K562 (cell line): ENCODE data around the gene KIF26A. TPM values are rescaled to one million over a fixed set of nuclear protein-coding genes. Genes with fewer than 3 reads are reported as not detected.

Experiments
- ATAC-seq: fragments of 200-7000 bp; cut with Tn5 transposase; 3 replicates; pipeline ENCODE4 v1.9.1; 2020; ENCODE audit warnings: moderate library complexity
- BruUV-seq: library from RNA; stranded (reverse); fragments of 400-500 nt; replicated peaks from 2 replicates; lab custom pipeline; 2021; lab: Mats Ljungman, UMichigan
- CTCF ChIA-PET: fragments of 300-600 bp; formaldehyde crosslinking; extraction: SDS; loops from one replicate; lab custom pipeline; 2021; ENCODE audit warnings: low intra/inter-chr PET ratio; lab: Yijun Ruan, JAX
- POLR2A ChIA-PET: fragments of 300-600, 350-650 bp; sonication (Branson Sonifier 250); formaldehyde crosslinking; extraction: SDS; loops from one replicate; lab custom pipeline; 2021; ENCODE audit warnings: antibody characterized with exemption, inconsistent platforms; lab: Yijun Ruan, JAX
- DNase-seq, 4 experiments: peaks; one replicate each; pipeline versions ENCODE4 v3.0.0 to v3.0.0-alpha.2; 2011 to 2018; ENCODE audit warnings: low spot score in 3 of 4, mixed read lengths in 3 of 4; ENCODE audit errors: extremely low read depth in 1 of 4
- FAIRE-seq: peaks from 2 replicates; lab custom pipeline; 2011; peaks lifted over from hg19 to GRCh38; lab: Jason Lieb, UNC
- H2AFZ ChIP-seq: 2 replicates; pipeline ENCODE4 v1.6.0; 2011; ENCODE audit warnings: low read depth, low read length, control low read depth, inconsistent platforms
- H3K27ac ChIP-seq: fragments of 200-600 bp; 3 replicates; pipeline ENCODE4 v1.8.0; 2011; ENCODE audit warnings: low read depth, mild to moderate bottlenecking, control low read depth, inconsistent platforms, low read length, moderate library complexity, mixed read lengths; ENCODE audit errors: extremely low read depth
- H3K27me3 ChIP-seq, 2 experiments: fragments of 300-600 bp in 1 of 2; 2 replicates in 1 of 2; 3 replicates in 1 of 2; pipeline versions ENCODE4 v1.6.0 to v1.8.0; 2011; ENCODE audit warnings: inconsistent platforms in 2 of 2, low read length in 2 of 2, mild to moderate bottlenecking in 1 of 2, mixed read lengths in 1 of 2, moderate library complexity in 1 of 2; ENCODE audit not compliant: control insufficient read depth in 2 of 2, insufficient read depth in 2 of 2
- H3K36me3 ChIP-seq: fragments of 300-600 bp; 3 replicates; pipeline ENCODE4 v1.8.0; 2011; ENCODE audit warnings: mild to moderate bottlenecking, low read length, inconsistent platforms; ENCODE audit not compliant: control insufficient read depth, insufficient read depth
- H3K4me1 ChIP-seq, 2 experiments: fragments of 200-600 bp in 1 of 2; replicated peaks in 1 of 2; 2 replicates in 1 of 2; 3 replicates in 1 of 2; pipeline versions ENCODE4 v1.5.1 to v1.8.0; 2011; ENCODE audit warnings: inconsistent platforms in 2 of 2, low read length in 2 of 2, mild to moderate bottlenecking in 1 of 2, mixed read lengths in 1 of 2, moderate library complexity in 1 of 2; ENCODE audit not compliant: control insufficient read depth in 2 of 2, insufficient read depth in 2 of 2
- H3K4me2 ChIP-seq: 2 replicates; pipeline ENCODE4 v1.6.1; 2011; ENCODE audit warnings: low read length, control low read depth, inconsistent platforms, mixed read lengths; ENCODE audit not compliant: insufficient read depth
- H3K4me3 ChIP-seq: fragments of 200-600 bp; sonication (generic), shearing (Covaris generic); 2 replicates; pipeline ENCODE4 v1.5.1; 2016; ENCODE audit warnings: control low read depth, inconsistent platforms
- H3K79me2 ChIP-seq: fragments of 200-600 bp; 3 replicates; pipeline ENCODE4 v1.8.0; 2011; ENCODE audit warnings: low read length, inconsistent platforms; ENCODE audit not compliant: control insufficient read depth, insufficient read depth
- H3K9ac ChIP-seq, 2 experiments: 2 replicates each; pipeline versions ENCODE4 v1.6.0 to v1.6.1; 2011; ENCODE audit warnings: low read depth in 2 of 2, low read length in 2 of 2, control low read depth in 1 of 2, inconsistent platforms in 1 of 2, mild to moderate bottlenecking in 1 of 2, mixed read lengths in 1 of 2; ENCODE audit not compliant: insufficient read depth in 1 of 2
- H3K9me1 ChIP-seq: one replicate; pipeline ENCODE4 v1.6.0; 2011; ENCODE audit warnings: inconsistent platforms, mild to moderate bottlenecking, low read length, moderate library complexity; ENCODE audit not compliant: control insufficient read depth, insufficient read depth
- H3K9me3 ChIP-seq: replicated peaks from 2 replicates; pipeline ENCODE4 v1.5.1; 2011; ENCODE audit warnings: low read depth, low read length, inconsistent platforms; ENCODE audit not compliant: control insufficient read depth, insufficient read depth
- H4K20me1 ChIP-seq: replicated peaks from 2 replicates; pipeline ENCODE4 v1.6.1; 2011; ENCODE audit warnings: low read length, inconsistent platforms, mixed read lengths; ENCODE audit not compliant: control insufficient read depth, insufficient read depth
- ARNT ChIP-seq, 2 experiments: fragments of 450-650 bp; IDR thresholded peaks; 2 replicates each; pipeline ENCODE4 v1.6.1; 2016; ENCODE audit warnings: mild to moderate bottlenecking in 1 of 2
- CXXC5 ChIP-seq: fragments of 250-450 bp; sonication (Bioruptor Pico); IDR thresholded peaks from 2 replicates; pipeline ENCODE4 v1.8.0; 2022; ENCODE audit warnings: inconsistent platforms, mild to moderate bottlenecking, moderate library complexity
- GTF2A2 ChIP-seq: IDR thresholded peaks from 2 replicates; pipeline ENCODE4 v1.6.1; 2016; ENCODE audit warnings: mild to moderate bottlenecking, missing genetic modification characterization, missing compliant biosample characterization
- L3MBTL2 ChIP-seq: fragments of 450-650 bp; IDR thresholded peaks from 2 replicates; pipeline ENCODE4 v1.6.1; 2016; ENCODE audit warnings: mild to moderate bottlenecking, moderate library complexity
- MBD2 ChIP-seq: sonication (generic); IDR thresholded peaks from 2 replicates; pipeline ENCODE4 v1.6.1; 2016; ENCODE audit warnings: low read depth, borderline replicate concordance
- NRF1 ChIP-seq, 2 experiments: fragments of 450-650 bp; IDR thresholded peaks in 1 of 2; conservative IDR thresholded peaks in 1 of 2; 2 replicates each; pipeline ENCODE4 v1.6.1; 2014; ENCODE audit warnings: mild to moderate bottlenecking in 2 of 2
- POLR3A ChIP-seq: IDR thresholded peaks from 2 replicates; pipeline ENCODE4 v1.6.1; 2011; ENCODE audit warnings: borderline replicate concordance, mild to moderate bottlenecking, moderate library complexity; ENCODE audit not compliant: insufficient read length, insufficient read depth; ENCODE audit errors: extremely low read depth
- ZNF184 ChIP-seq: sonication (generic); formaldehyde crosslinking; IDR thresholded peaks from 2 replicates; pipeline ENCODE4 v1.5.0; 2020; ENCODE audit warnings: missing genetic modification reagents
- WGBS: fragments of 100-300 bp; shearing (Covaris generic); methylation state at CpG from one replicate; pipeline ENCODE4 v1.1.6; 2016; ENCODE audit warnings: low coverage, mixed read lengths; ENCODE audit not compliant: insufficient coverage; ENCODE audit errors: missing lambda C conversion rate; 5-methylcytosine and 5-hydroxymethylcytosine counted together
- in situ Hi-C: fragments of 300-500 bp; cut with MboI; formaldehyde crosslinking; loops from 4 replicates; pipeline ENCODE4 v1.15.0; 2018; ENCODE audit warnings: inconsistent platforms, mixed read lengths
- intact Hi-C: fragments of 100-400 bp; cut with micrococcal nuclease; formaldehyde crosslinking; loops from 2 replicates; pipeline ENCODE4 v1.14.2; 2022
- polyA plus RNA-seq, 8 experiments: library from polyadenylated mRNA; depleted of rRNA in 4 of 8; stranded (reverse) in 5 of 8; unstranded in 3 of 8; fragments of >200 nt; fragmentation: Nextera tagmentation in 2 of 8; fragmentation: Illumina TruSeq in 1 of 8; extraction: Ambion mirVana in 2 of 8; extraction: Trizol in 1 of 8; gene quantifications; 2 replicates each; pipeline versions ENCODE4 v1.2.1 to v1.2.3, GENCODE V29; 2011 to 2014; ENCODE audit warnings: inconsistent platforms in 1 of 8, missing spikeins in 1 of 8
- total RNA-seq, 7 experiments: library from RNA; depleted of rRNA in 6 of 7; stranded (reverse); fragments of >200 nt in 6 of 7; fragmentation: Illumina TruSeq in 2 of 7; extraction: Trizol in 2 of 7; gene quantifications; 2 replicates each; pipeline versions ENCODE4 v1.2.1 to v1.2.3, GENCODE V29; 2011 to 2021; ENCODE audit warnings: low replicate concordance in 1 of 7

Gene KIF26A
- total and polyA plus RNA-seq, 9 of the 15 experiments (the other 6 are each of a cell fraction or from before 2014, with no cell fraction given), result 0.04 TPM; not detected in 8

DNA sequence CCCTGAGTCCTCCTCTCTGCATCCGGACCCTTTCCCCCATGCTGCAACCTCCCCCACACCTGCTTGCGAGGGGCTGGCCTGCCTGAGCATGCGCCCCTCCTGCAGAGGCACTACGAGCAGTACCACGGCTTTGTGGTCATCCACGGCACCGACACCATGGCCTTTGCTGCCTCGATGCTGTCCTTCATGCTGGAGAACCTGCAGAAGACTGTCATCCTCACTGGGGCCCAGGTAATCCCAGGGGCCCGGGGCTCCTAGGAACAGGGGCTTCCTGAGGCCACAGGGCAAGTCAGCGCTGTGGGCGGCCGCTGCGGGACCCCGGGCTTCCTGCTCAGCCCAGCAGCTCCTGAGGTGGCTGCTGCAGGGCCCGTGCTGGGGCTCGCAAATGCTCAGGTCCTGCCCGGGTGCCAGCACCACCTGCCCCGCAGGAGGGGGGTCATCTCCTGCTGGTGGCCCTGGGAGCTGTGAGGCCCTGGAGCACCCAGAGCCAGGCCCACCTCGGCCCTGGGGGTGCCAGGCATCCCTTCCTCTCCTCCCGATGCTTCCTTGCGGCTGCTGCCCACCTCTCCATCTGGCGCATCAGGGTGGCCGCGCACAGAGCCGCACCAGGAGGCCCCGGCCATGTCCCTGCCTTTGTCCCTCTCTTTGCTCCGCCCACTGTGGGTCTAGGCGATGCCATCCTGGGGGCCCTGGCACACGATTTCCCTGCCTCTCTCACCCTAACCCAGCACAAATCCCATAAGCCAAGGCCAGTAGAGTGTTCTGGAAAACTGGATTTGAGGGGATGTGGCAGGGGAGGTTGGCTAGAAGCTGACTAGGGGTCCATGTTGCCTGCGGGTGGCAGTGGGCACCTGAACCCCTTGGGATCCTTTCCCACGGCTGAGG is 42.7 kb upstream of the KIF26A start:
- no peak overlapping the region for H2AFZ ChIP-seq
- no peak overlapping the region for H3K4me3 ChIP-seq
- no peak overlapping the region for H3K27ac ChIP-seq
- no peak for FAIRE-seq
- H3K9me3 ChIP-seq, result no peaks in the 10 kb centered on the region
- in situ Hi-C loops, result no loop called here
- H3K4me1 ChIP-seq, result peaks cover 0 to 25% of the 10 kb centered on the region in 2 experiments; a peak in 2 of 5 replicates
- ChIA-PET CTCF (interaction anchor here (2.3 kb wide), 1 partner anchor 544 kb away, joined by 12 read pairs; no protein-coding TSS in a partner anchor), POLR2A (interaction anchor here (0.6 kb wide), 1 partner anchor 392 kb away, joined by 4 read pairs; no protein-coding TSS in a partner anchor)
- 11% methylated on average over 13 of the region's 31 CpGs for WGBS
- BruUV-seq, result no TSS peak
- H3K9me1 ChIP-seq, result no peaks in the 10 kb centered on the region
- intact Hi-C loops, result no loop called here
- no peak for TF ChIP-seq L3MBTL2
- TF ChIP-seq NRF1 (conservative IDR thresholded peaks at IDR 0.05 in 1 of 2, IDR thresholded peaks at IDR 0.05 in 1 of 2), result peak; percentile 24 to 39; a peak in 2 of 4 replicates
- TF ChIP-seq GTF2A2, result no peak
- ATAC-seq, result no peak
- no peaks in the 10 kb centered on the region; a peak in 1 of 5 replicates for H3K27me3 ChIP-seq
- H3K4me2 ChIP-seq, result no peak overlapping the region
- no peak overlapping the region for H3K9ac ChIP-seq
- no peaks in the 10 kb centered on the region for H3K36me3 ChIP-seq
- H3K79me2 ChIP-seq, result no peaks in the 10 kb centered on the region
- no peaks in the 10 kb centered on the region for H4K20me1 ChIP-seq
- DNase-seq, result no peak

DNA sequence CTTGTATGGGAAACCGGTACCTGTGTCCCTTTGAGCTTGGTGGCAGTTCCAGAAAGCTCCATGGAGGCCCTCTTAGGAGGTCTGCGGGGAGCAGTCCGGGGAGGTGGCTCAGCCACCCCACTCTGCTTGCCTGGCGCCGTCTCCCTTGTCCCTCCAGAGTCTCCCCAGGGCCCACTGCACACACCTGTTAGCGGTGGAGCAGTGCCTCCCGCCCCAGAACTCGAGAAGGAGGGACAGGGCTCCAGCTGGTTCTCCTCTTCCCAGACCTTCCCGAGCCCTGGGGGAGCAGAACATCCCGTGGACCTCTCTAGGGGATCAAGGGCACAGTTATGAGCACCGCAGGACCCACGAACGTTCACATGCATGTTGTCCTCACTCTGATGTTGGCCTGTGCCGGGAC is 42.1 kb upstream of the KIF26A start:
- H3K79me2 ChIP-seq, result no peaks in the 10 kb centered on the region
- no TSS peak for BruUV-seq
- H3K27me3 ChIP-seq, result no peaks in the 10 kb centered on the region; a peak in 1 of 5 replicates
- ChIA-PET POLR2A (no interaction called here), CTCF (no interaction called here)
- H4K20me1 ChIP-seq, result no peaks in the 10 kb centered on the region
- no peak for DNase-seq
- no peak for FAIRE-seq
- no peak overlapping the region for H2AFZ ChIP-seq
- no peaks in the 10 kb centered on the region for H3K36me3 ChIP-seq
- in situ Hi-C loops (no loop called here), intact Hi-C loops (no loop called here)
- no peak overlapping the region for H3K4me3 ChIP-seq
- no peak for ATAC-seq
- H3K9ac ChIP-seq, result no peak overlapping the region
- no peak overlapping the region for H3K27ac ChIP-seq
- H3K4me1 ChIP-seq, result peaks cover 0 to 28% of the 10 kb centered on the region in 2 experiments; a peak in 2 of 5 replicates
- no peak for TF ChIP-seq CXXC5
- no peak for TF ChIP-seq ZNF184 (CRISPR knock-in tag)
- TF ChIP-seq POLR3A, result no peak
- TF ChIP-seq MBD2, result no peak
- TF ChIP-seq ARNT (IDR thresholded peaks at IDR 0.05), result no peak
- TF ChIP-seq, all 486 proteins: peak for 0
- 0% methylated on average over 6 of the region's 14 CpGs for WGBS
- H3K9me1 ChIP-seq, result no peaks in the 10 kb centered on the region
- H3K9me3 ChIP-seq, result no peaks in the 10 kb centered on the region
- H3K4me2 ChIP-seq, result no peak overlapping the region
